ENCODE results near the gene ZNF217. TPM values are rescaled to one million over a fixed set of nuclear protein-coding genes. Genes with fewer than 3 reads are reported as not detected.

Gene ZNF217
- total and polyA plus RNA-seq, 9 of the 15 experiments (the other 6 are each of a cell fraction or from before 2014, with no cell fraction given) = 3.0 to 41.8 (median 16.8) TPM

DNA sequence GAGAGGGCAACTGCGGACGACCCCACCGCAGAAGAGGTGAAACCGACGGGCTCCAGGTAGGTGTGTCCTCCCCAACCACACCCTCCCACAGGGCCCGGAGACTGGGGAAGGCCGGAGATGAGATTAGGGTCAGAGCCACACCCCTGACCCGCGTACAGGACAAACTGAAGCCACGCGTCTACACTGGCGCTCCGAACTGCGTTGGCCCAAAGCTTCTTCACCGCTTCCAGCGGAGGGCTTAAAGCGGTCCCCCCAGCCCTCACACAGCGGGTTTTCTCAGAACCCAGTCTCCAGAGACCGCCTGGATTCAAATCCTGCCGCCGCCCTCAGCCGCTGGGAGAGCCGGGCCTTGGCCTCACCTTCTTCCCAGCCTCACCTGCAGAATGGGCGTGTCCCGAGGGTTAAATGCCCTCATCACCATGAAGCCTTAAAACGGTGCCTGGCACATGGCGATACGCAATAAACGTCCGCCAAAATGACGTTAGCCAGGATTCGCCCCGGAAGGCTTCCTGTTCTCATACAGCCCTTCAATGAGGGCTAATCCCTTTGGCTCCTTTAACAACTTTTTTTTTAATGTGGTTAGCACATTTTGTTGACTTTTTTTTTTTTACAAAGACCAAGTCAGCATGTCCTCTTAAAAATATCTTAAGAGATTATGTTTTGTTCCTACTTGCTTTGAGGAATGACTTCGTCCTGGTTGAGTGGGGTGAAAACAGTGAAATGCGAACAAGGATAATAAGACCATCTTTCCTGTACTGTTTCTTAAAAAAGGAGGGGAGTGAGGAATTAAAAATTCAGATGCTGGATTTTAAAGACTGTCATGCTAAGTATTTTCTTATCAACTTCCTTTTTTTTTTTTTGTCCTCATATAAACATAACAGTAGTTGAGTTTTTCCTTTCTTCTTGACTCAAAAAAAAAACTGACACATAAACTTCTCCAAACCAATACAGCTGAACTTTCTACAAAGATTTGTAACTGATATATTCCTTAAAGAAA, 15.1 kb upstream of the ZNF217 start (continued):
- TF ChIP-seq, protein P1, sequence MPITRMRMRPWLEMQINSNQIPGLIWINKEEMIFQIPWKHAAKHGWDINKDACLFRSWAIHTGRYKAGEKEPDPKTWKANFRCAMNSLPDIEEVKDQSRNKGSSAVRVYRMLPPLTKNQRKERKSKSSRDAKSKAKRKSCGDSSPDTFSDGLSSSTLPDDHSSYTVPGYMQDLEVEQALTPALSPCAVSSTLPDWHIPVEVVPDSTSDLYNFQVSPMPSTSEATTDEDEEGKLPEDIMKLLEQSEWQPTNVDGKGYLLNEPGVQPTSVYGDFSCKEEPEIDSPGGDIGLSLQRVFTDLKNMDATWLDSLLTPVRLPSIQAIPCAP (CRISPR knock-in tag; IDR thresholded peaks at IDR 0.05; ENCODE audit: borderline replicate concordance) = no peak
- TF ChIP-seq SLC30A9 (CRISPR knock-in tag; IDR thresholded peaks at IDR 0.05) = no peak
- TF ChIP-seq, protein P2, sequence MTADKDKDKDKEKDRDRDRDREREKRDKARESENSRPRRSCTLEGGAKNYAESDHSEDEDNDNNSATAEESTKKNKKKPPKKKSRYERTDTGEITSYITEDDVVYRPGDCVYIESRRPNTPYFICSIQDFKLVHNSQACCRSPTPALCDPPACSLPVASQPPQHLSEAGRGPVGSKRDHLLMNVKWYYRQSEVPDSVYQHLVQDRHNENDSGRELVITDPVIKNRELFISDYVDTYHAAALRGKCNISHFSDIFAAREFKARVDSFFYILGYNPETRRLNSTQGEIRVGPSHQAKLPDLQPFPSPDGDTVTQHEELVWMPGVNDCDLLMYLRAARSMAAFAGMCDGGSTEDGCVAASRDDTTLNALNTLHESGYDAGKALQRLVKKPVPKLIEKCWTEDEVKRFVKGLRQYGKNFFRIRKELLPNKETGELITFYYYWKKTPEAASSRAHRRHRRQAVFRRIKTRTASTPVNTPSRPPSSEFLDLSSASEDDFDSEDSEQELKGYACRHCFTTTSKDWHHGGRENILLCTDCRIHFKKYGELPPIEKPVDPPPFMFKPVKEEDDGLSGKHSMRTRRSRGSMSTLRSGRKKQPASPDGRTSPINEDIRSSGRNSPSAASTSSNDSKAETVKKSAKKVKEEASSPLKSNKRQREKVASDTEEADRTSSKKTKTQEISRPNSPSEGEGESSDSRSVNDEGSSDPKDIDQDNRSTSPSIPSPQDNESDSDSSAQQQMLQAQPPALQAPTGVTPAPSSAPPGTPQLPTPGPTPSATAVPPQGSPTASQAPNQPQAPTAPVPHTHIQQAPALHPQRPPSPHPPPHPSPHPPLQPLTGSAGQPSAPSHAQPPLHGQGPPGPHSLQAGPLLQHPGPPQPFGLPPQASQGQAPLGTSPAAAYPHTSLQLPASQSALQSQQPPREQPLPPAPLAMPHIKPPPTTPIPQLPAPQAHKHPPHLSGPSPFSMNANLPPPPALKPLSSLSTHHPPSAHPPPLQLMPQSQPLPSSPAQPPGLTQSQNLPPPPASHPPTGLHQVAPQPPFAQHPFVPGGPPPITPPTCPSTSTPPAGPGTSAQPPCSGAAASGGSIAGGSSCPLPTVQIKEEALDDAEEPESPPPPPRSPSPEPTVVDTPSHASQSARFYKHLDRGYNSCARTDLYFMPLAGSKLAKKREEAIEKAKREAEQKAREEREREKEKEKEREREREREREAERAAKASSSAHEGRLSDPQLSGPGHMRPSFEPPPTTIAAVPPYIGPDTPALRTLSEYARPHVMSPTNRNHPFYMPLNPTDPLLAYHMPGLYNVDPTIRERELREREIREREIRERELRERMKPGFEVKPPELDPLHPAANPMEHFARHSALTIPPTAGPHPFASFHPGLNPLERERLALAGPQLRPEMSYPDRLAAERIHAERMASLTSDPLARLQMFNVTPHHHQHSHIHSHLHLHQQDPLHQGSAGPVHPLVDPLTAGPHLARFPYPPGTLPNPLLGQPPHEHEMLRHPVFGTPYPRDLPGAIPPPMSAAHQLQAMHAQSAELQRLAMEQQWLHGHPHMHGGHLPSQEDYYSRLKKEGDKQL (CRISPR knock-in tag; IDR thresholded peaks at IDR 0.05; ENCODE audit: borderline replicate concordance) = no peak
- no peak for TF ChIP-seq KLF10 (CRISPR knock-in tag; IDR thresholded peaks at IDR 0.05)
- peak; percentile 78; the same call in 1 of the 2 replicates for TF ChIP-seq ZNF584 (CRISPR knock-in tag; IDR thresholded peaks at IDR 0.05; ENCODE audit: low read depth)
- TF ChIP-seq FOXO4 (CRISPR knock-in tag; IDR thresholded peaks at IDR 0.05) = no peak
- TF ChIP-seq NFIC (IDR thresholded peaks at IDR 0.05) = no peak
- no peak for TF ChIP-seq ASH1L (IDR thresholded peaks at IDR 0.05; ENCODE audit: borderline replicate concordance, low read depth, partially characterized antibody)
- TF ChIP-seq SNRNP70 (optimal IDR thresholded peaks at IDR 0.05; ENCODE audit: low read depth, low read length) = no peak
- TF ChIP-seq RBM14 (IDR thresholded peaks at IDR 0.05; ENCODE audit: borderline replicate concordance, insufficient read depth, low read depth, low read length) = no peak
- TF ChIP-seq E2F3 (CRISPR knock-in tag; IDR thresholded peaks at IDR 0.05) = no peak
- peak; percentile 52; the same call in 1 of the 2 replicates for TF ChIP-seq ZBTB2 (IDR thresholded peaks at IDR 0.05)
- no peak for TF ChIP-seq ZNF655 (CRISPR knock-in tag; IDR thresholded peaks at IDR 0.05)
